Measurements from ENCODE around the gene DRAXIN. TPM values are rescaled to one million over a fixed set of nuclear protein-coding genes. Genes with fewer than 3 reads are reported as not detected.

DRAXIN gene
- total RNA-seq, 2 experiments from 2014 or later, result 0.02 to 0.04 TPM

DNA sequence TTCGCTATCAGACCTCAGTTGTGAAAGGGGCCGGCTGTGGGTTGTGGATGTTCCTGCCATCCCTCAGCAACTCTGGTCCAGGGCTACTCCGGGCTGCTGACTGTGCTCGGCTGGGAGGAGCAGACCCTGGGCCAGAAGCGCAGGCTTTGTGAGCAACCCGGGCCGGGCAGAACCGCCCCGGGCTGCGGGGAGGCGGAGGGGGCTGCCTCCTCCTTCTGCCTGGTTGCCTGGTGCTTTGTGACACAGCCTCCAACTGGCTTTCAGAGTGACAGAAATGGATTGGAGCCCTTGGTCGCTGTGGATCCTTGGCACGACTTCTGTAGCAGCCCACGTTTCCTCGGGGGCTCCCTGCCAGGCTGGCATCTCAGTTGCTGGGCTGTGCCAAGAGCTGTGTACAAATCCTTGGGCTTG lies 10.0 kb downstream of the DRAXIN start:
- H3K4me1 Mint-ChIP-seq, result peaks cover 7% of the 10 kb centered on the region
- intact Hi-C loops (cut with DNase I, micrococcal nuclease), result no loop called here
- no peak for DNase-seq
- H3K27ac Mint-ChIP-seq, result no peak overlapping the region
- no peaks in the 10 kb centered on the region for H3K36me3 Mint-ChIP-seq (ENCODE audit: low read depth)
- POLR2A ChIA-PET, result no interaction called here
- CTCF ChIA-PET, result interaction anchor here (0.6 to 1.7 kb wide), 3 partner anchors 9 to 510 kb away, joined by 3 to 5 read pairs (median 4); no protein-coding TSS in a partner anchor
- ATAC-seq, result no peak
- H3K9me3 Mint-ChIP-seq (ENCODE audit: low read depth), result no peaks in the 10 kb centered on the region
- no peak overlapping the region for H3K4me3 Mint-ChIP-seq
- peaks cover 9% of the 10 kb centered on the region for H3K27me3 Mint-ChIP-seq

DNA sequence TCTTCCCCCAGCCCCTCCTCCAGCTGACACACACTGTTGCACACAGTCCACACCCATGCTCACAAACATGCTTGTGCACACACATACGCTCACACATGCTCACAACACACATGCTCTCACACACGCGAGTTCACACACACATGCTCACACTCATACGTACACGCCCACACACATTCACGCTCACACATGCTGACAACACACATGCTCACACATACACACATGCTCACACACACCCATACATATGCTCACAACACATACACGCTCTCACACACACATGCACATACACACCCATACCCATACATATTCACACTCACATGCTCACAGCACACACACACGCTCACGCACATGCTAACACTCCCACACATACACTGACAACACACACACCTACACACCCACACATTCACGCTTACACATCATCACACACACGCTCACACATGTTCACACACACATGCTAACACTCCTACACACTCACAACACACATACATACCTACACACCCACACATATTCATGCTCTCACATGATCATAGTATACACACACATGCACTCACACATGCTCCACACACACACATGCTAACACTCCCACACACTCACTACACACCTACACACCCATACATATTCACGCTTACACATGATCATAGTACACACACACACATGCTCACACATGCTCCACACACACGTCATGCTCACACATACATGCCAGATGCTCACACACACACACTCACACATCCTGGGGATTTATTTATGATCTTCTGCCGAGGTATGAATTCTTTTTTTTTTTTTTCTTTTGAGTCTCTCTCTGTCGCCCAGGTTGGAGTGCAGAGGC lies 10.7 kb downstream of the DRAXIN start:
- no peaks in the 10 kb centered on the region for H3K9me3 Mint-ChIP-seq (ENCODE audit: low read depth)
- H3K4me1 Mint-ChIP-seq, result peaks cover 7% of the 10 kb centered on the region
- H3K27ac Mint-ChIP-seq, result no peak overlapping the region
- intact Hi-C loops (cut with DNase I, micrococcal nuclease), result no loop called here
- no peaks in the 10 kb centered on the region for H3K36me3 Mint-ChIP-seq (ENCODE audit: low read depth)
- no peak for DNase-seq
- H3K27me3 Mint-ChIP-seq, result peaks cover 9% of the 10 kb centered on the region
- ChIA-PET CTCF (interaction anchor here (0.6 kb wide), 1 partner anchor 510 kb away, joined by 3 read pairs; no protein-coding TSS in a partner anchor), POLR2A (no interaction called here)
- no peak overlapping the region for H3K4me3 Mint-ChIP-seq
- no peak for ATAC-seq

DNA sequence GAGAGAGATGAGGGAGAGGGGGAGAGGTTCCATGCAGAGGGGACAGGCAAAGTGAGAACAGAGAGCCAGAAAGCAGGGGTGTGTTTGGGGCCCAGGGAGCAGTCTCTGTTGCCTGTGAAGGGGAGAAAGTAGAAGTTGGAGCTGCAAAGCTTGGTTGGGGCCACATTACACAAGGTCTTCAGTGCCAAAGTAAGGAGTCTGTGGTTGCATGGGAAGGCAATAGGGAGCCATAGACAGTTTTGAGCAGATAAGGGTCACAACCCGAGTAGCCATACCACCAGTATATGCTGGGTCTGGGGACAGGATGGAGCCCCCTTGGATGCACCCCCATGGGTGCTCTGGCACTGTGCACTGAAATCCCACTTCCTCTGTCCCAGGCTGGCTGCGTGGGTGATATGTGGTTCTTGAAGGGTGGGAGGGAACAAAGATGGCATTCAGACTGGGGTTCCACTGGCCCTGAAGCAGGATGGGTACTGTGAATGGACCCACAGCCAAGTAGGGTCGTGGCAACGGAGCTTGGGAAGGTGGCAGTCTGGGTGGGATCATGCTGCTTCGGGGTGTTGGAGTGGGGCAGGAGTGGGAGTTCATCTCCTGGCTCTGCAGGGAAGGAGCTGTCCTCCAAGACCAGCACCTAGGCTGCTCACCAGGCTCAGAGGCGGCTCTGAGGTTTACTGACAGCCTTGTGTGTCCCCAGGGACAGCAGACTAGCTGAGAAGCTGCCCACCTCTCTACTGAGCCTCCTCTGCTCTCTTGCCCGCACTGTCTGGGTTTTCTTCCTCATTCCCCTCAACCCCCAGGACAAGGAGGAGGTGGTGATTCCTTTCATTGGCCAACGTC lies 12.1 kb downstream of the DRAXIN start:
- no peak for ATAC-seq
- ChIA-PET CTCF (no interaction called here), POLR2A (no interaction called here)
- no peak overlapping the region for H3K27ac Mint-ChIP-seq
- peaks cover 9% of the 10 kb centered on the region for H3K27me3 Mint-ChIP-seq
- no peak overlapping the region for H3K4me3 Mint-ChIP-seq
- DNase-seq, result no peak
- H3K36me3 Mint-ChIP-seq (ENCODE audit: low read depth), result no peaks in the 10 kb centered on the region
- intact Hi-C loops (cut with DNase I, micrococcal nuclease), result no loop called here
- H3K4me1 Mint-ChIP-seq, result no peaks in the 10 kb centered on the region
- no peaks in the 10 kb centered on the region for H3K9me3 Mint-ChIP-seq (ENCODE audit: low read depth)

DNA sequence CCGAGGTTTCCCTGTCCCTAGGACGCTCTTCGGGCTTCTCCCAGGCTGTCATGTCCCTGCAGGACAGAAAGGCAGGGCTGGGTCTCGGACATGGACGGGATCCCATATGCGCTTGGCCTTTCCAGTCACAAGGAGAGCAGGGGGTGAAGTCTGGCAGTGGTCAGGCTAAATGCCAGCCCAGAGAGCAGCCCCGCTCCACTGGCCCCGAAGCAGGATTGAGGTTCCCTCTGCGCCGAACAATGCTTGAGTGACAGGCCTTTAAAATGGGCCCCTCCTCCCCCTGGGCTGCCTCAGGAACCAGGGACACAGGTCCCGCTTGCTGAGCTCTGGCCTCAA lies 12.7 kb downstream of the DRAXIN start:
- intact Hi-C loops (cut with DNase I, micrococcal nuclease), result no loop called here
- no peaks in the 10 kb centered on the region for H3K9me3 Mint-ChIP-seq (ENCODE audit: low read depth)
- no peak for DNase-seq
- H3K4me3 Mint-ChIP-seq, result no peak overlapping the region
- H3K36me3 Mint-ChIP-seq (ENCODE audit: low read depth), result no peaks in the 10 kb centered on the region
- ChIA-PET POLR2A (no interaction called here), CTCF (no interaction called here)
- H3K27me3 Mint-ChIP-seq, result peaks cover 9% of the 10 kb centered on the region
- no peak for ATAC-seq
- no peaks in the 10 kb centered on the region for H3K4me1 Mint-ChIP-seq
- no peak overlapping the region for H3K27ac Mint-ChIP-seq

DNA sequence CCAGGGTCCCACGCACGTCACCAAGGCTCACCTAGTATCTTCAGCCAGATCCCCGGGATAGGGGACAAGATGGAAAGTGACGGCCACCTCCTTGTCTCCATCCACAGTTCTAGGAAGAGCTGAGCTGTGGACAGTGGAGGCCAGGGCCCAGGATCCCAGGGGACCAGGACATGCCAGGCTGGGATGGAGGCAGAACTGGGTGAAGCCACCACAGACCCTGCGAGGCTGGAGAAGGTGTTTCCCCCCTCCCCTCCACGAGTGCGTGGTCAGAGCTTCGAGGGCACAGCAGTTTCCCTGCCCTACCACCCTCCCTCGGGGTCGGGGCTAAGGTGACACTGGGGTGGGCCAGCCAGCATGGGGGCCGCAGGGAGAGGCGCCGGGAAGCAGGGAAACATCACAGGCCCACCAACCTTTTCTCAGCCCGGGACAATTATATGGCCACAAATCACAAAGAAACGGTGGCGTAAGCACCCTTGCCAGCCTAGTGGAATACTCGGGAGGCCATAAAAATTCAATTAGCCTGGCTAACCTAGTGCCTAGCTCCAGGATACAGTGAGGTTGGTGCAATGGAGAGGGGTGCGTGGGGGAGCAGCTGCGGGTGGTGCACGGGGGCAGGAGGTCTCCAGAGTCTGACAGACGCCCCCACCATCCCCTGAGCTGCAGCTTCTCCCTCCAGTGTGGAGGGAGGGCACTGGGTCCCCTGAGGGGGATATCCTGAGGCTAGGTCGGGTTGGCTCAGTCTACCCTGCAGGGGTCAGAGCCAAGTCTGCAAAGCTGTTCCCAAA lies 13.4 kb downstream of the DRAXIN start:
- CTCF ChIA-PET, result interaction anchor here (0.9 kb wide), 1 partner anchor 14 kb away, joined by 5 read pairs; no protein-coding TSS in a partner anchor
- no peak overlapping the region for H3K27ac Mint-ChIP-seq
- H3K4me1 Mint-ChIP-seq, result no peaks in the 10 kb centered on the region
- no peaks in the 10 kb centered on the region for H3K9me3 Mint-ChIP-seq (ENCODE audit: low read depth)
- H3K27me3 Mint-ChIP-seq, result peaks cover 9% of the 10 kb centered on the region
- DNase-seq (no peak), ATAC-seq (no peak)
- H3K36me3 Mint-ChIP-seq (ENCODE audit: low read depth), result no peaks in the 10 kb centered on the region
- no peak overlapping the region for H3K4me3 Mint-ChIP-seq
- POLR2A ChIA-PET, result no interaction called here
- intact Hi-C loops (cut with DNase I, micrococcal nuclease), result no loop called here

DNA sequence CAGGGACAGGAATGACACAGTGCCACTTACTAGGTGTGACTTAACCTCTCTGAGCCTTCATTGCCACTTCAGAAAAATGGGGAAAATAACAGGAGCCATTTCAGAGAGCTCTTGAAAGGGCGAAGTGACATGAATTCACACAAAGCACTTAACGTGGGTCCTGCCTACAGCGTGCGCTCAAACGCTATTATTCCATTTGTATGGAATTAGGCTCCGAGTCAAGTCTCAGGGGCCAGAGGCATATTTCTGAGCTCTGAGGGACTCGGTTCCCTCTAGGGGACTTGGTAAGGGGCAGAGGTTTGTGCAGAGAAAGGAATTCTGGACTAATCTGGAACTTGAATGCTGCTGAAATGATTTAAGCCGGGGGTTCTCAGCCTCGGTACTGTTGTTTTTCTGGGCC lies 14.1 kb downstream of the DRAXIN start:
- no peaks in the 10 kb centered on the region for H3K4me1 Mint-ChIP-seq
- intact Hi-C loops (cut with DNase I, micrococcal nuclease), result no loop called here
- no peak for ATAC-seq
- no peaks in the 10 kb centered on the region for H3K36me3 Mint-ChIP-seq (ENCODE audit: low read depth)
- no peak overlapping the region for H3K4me3 Mint-ChIP-seq
- ChIA-PET CTCF (interaction anchor here (0.9 kb wide), 1 partner anchor 13 kb away, joined by 5 read pairs; no protein-coding TSS in a partner anchor), POLR2A (no interaction called here)
- H3K27me3 Mint-ChIP-seq, result peaks cover 9% of the 10 kb centered on the region
- DNase-seq, result no peak
- H3K9me3 Mint-ChIP-seq (ENCODE audit: low read depth), result no peaks in the 10 kb centered on the region
- no peak overlapping the region for H3K27ac Mint-ChIP-seq

DNA sequence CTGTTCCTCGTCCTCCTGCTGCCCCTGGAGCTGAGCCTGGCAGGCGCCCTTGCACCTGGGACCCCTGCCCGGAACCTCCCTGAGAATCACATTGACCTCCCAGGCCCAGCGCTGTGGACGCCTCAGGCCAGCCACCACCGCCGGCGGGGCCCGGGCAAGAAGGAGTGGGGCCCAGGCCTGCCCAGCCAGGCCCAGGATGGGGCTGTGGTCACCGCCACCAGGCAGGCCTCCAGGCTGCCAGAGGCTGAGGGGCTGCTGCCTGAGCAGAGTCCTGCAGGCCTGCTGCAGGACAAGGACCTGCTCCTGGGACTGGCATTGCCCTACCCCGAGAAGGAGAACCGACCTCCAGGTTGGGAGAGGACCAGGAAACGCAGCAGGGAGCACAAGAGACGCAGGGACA lies 14.8 kb downstream of the DRAXIN start:
- Mint-ChIP-seq H3K36me3 (ENCODE audit: low read depth) (no peaks in the 10 kb centered on the region), H3K27ac (no peak overlapping the region), H3K4me3 (no peak overlapping the region), H3K9me3 (ENCODE audit: low read depth) (no peaks in the 10 kb centered on the region), H3K4me1 (no peaks in the 10 kb centered on the region), H3K27me3 (peaks cover 9% of the 10 kb centered on the region)
- no peak for ATAC-seq
- intact Hi-C loops (cut with DNase I, micrococcal nuclease), result no loop called here
- ChIA-PET CTCF (no interaction called here), POLR2A (no interaction called here)
- DNase-seq, result no peak

DNA sequence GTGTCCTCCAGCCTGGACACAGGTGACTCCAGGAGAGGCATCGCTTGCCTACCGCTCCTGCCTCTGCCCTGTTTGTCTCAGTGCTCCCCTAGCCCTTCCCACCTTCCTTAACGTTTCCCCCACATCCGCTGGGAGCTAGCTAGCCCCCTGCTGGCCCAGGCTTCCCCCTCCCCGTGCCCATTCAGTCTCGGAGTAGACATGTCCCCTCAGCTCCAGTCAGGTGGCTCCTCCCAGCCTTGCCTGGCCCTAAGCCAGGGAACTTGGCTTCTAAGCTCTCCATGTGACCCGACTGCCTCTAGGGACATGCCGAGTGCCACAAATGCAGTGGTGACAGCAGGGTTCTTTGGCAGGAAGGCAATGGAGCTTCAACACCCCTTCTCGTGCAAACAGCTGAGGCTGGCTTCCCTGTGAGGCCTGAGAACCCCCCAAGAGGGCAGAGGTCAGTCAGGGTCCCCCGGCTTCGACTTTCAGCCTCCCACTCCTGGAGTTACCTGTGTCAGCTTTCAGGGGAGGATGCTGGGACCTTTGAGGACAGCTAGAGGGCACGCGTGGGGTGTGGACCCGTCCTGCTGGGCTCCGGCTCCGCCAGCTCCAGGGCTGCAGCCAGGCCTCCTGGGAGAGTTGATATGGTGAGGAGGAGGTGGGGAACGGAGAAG lies 16.2 kb downstream of the DRAXIN start:
- no peak for DNase-seq
- ATAC-seq, result no peak
- ChIA-PET CTCF (interaction anchor here (0.6 to 2.4 kb wide), 9 partner anchors 11 to 569 kb away, joined by 3 to 9 read pairs (median 3); partner anchors contain the start of gene FBXO6), POLR2A (no interaction called here)
- Mint-ChIP-seq H3K4me3 (no peak overlapping the region), H3K27ac (no peak overlapping the region), H3K36me3 (ENCODE audit: low read depth) (no peaks in the 10 kb centered on the region), H3K27me3 (peaks cover 8% of the 10 kb centered on the region), H3K9me3 (ENCODE audit: low read depth) (no peaks in the 10 kb centered on the region), H3K4me1 (no peaks in the 10 kb centered on the region)
- intact Hi-C loops (cut with DNase I, micrococcal nuclease), result no loop called here

DNA sequence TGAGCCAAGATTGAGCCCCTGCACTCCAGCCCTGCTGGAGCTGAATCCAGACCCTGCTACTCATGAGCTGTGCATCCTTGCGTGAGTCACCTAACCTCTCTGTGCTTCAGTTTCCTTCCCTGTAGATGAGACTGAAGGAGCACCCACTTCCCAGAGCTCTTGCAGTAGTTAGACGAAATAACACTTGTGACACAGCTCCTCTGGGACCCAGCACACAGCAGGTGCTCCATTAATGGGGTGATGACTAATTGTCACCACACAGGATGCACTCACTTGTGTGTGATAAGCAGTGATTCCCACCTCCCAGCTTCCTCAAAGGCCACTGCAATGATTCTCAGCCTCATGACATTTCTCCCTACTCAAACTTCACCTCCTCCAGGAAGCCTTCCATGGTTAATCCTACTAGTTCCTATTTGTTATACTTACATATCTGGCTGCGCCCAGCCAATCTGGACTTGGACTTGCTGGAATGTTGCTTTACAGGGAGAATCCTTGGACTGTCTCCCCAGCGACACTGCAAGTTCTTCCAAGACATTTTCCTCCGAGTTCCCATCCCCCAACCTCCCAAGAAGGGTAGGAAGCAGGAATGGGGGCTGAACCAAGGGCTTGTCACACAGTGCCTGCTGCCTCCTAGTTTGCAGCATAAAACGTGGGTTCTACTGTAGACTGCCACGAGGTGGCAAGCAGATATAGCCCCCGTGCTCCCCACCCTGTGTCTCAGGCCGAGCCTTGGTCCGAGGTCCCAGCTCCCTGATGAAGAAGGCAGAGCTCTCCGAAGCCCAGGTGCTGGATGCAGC lies 17.2 kb downstream of the DRAXIN start:
- Mint-ChIP-seq H3K36me3 (ENCODE audit: low read depth) (no peaks in the 10 kb centered on the region), H3K4me1 (no peaks in the 10 kb centered on the region), H3K27me3 (peaks cover 4% of the 10 kb centered on the region), H3K4me3 (no peak overlapping the region), H3K9me3 (ENCODE audit: low read depth) (no peaks in the 10 kb centered on the region), H3K27ac (no peak overlapping the region)
- no peak for DNase-seq
- ChIA-PET CTCF (interaction anchor here (0.6 to 2.4 kb wide), 5 partner anchors 11 to 568 kb away, joined by 3 to 13 read pairs (median 4); partner anchors contain the start of gene FBXO6), POLR2A (no interaction called here)
- peak; percentile 51 for ATAC-seq
- intact Hi-C loops (cut with DNase I, micrococcal nuclease), result no loop called here

DNA sequence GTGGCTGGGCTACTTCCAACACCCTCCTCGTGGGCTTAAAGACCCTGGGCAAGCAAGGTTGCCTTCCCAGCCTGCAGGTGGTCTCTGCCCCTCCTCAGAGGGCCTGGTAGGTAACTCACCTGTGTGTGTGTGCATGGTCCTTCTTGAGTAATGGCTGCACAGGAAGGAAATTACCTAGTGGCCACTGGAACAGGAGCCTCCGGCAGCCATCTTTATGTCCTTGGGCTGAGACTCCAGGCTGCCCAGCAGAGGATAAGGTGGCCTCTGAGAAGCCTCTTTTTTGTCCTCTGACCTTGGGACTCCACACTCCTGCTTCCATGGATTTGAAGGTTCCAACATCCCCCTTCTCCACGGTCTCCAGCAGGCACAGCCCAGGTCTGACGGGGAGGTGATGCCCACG lies 20.0 kb downstream of the DRAXIN start:
- Mint-ChIP-seq H3K9me3 (ENCODE audit: low read depth) (no peaks in the 10 kb centered on the region), H3K27me3 (no peaks in the 10 kb centered on the region), H3K36me3 (ENCODE audit: low read depth) (no peaks in the 10 kb centered on the region), H3K4me3 (no peak overlapping the region), H3K4me1 (no peaks in the 10 kb centered on the region), H3K27ac (no peak overlapping the region)
- CTCF ChIA-PET, result interaction anchor here (1.1 to 1.5 kb wide), 3 partner anchors 11 to 48 kb away, joined by 3 to 5 read pairs (median 5); partner anchors contain the start of gene FBXO6
- ATAC-seq (no peak), DNase-seq (no peak)
- intact Hi-C loops (cut with DNase I, micrococcal nuclease), result no loop called here
- POLR2A ChIA-PET, result no interaction called here

Data from activated CD4-positive, alpha-beta T cell treated with anti-CD3 and anti-CD28 coated beads for 36 hours (primary cell).